OCI-LY1 (cell line): ENCODE results near the gene PTK7.

ENCODE experiments used
- CTCF ChIP-seq: fragments of 200-600 bp; sonication (generic), shearing (Covaris generic); IDR thresholded peaks from 2 replicates; pipeline ENCODE4 v1.5.1; 2017; ENCODE audit warnings: mild to moderate bottlenecking, antibody characterized with exemption, low read length, moderate library complexity, mixed read lengths
- EZH2 ChIP-seq: fragments of 200-600 bp; sonication (generic), shearing (Covaris generic); IDR thresholded peaks from 2 replicates; pipeline ENCODE4 v1.8.0; 2017; ENCODE audit warnings: borderline replicate concordance, mixed run types, mild to moderate bottlenecking, antibody characterized with exemption, low read length, moderate library complexity, mixed read lengths

GRCh38 chr6:43189776-43190304 is 113.7 kb downstream of the PTK7 start:
- TF ChIP-seq CTCF (no peak), EZH2 (no peak)
